GM21786 (cell line): Measurements from ENCODE around the gene WDR75.

Experiments used
- ATAC-seq: cut with Tn5 transposase; IDR thresholded peaks from one replicate; pipeline ENCODE4 v1.9.1; 2021; ENCODE audit not compliant: unreplicated experiment

Gene WDR75

GRCh38 chr2:189498205-189498604 is 56.9 kb downstream of the WDR75 start:
- no peak for ATAC-seq

- no peak for ATAC-seq
These were observed 57.9 kb downstream of the WDR75 start for GRCh38 chr2:189499137-189499536.

DNA sequence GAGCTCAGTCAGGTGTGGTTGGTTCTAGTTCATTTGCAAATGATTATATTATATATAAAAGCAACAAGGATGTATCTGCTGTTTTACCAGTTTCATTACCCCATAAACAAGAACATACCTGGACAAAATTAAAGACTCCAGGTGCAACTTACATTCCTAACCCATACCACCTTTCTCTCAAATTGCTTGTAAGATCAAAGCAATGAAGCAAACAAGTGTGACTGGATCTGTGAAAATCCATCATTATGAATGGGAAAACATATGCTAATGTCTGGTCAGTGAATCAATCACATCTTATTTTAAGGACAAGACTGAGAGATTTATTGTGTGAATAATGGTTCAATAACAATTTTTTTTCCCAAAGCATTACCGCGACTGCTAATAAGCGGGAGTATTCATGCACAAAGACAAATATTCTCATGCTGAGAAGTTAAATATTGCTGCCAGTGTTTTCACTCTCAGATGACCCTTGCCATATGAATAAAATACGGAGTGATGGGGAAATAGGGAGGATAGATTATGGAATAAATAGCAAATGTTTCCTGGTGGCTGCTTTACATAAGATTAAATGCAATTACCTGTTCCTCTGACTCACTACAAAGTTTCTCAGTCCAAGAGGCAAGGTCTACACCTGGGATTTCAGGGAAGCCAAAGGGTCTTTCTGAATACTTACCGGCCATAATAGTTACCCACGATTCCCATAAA is 59.3 kb downstream of the WDR75 start:
- ATAC-seq = no peak

- ATAC-seq = no peak
These were observed 60.2 kb downstream of the WDR75 start for GRCh38 chr2:189501487-189501886.

- no peak for ATAC-seq
These were observed 61.4 kb downstream of the WDR75 start for GRCh38 chr2:189502714-189503113.

GRCh38 chr2:189504238-189504637 is 63.0 kb downstream of the WDR75 start:
- ATAC-seq = no peak

- no peak for ATAC-seq
These were observed 64.2 kb downstream of the WDR75 start for GRCh38 chr2:189505492-189505891.

DNA sequence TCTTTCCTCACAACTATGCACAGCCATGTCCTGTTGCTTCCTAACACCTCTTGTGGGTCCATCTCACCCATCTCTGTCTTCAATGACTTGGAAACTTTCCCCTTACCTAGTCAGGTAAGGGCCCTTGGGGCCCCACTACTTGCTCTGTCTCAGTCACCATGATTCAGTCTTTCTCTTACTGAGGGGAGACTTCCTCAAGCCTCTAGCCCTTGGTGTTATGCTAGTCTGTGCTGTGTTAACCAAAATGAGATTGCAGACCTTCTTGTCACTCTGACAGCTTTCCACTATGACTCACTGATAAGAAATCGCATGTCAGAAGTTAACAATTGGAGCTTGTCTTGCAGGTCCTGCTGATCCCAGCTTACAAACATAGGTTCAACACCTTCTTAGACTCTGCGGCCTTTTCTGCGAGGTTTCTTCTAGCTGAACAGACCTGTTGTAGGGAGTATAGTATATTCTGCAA is 65.3 kb downstream of the WDR75 start:
- ATAC-seq = no peak

- ATAC-seq = no peak
These were observed 70.1 kb downstream of the WDR75 start for GRCh38 chr2:189511210-189511959.

DNA sequence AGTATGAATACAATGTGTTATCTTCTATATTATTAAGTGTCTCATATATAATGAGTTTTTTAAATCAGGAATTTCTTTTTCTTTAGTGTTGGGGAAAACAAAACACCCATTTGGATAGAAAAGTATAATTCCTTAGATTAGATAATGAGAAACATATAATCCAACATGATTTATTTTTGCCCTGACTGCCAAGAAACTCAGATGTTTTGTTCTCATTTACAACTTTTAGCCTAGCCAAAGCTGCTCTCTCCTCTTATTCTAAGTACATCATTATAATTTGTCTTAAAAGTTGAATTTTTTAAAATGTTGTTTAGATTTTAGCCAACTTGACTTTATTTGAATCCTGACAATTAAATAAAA is 70.7 kb downstream of the WDR75 start:
- no peak for ATAC-seq

- ATAC-seq = no peak
These were observed 71.6 kb downstream of the WDR75 start for GRCh38 chr2:189512879-189513278.

DNA sequence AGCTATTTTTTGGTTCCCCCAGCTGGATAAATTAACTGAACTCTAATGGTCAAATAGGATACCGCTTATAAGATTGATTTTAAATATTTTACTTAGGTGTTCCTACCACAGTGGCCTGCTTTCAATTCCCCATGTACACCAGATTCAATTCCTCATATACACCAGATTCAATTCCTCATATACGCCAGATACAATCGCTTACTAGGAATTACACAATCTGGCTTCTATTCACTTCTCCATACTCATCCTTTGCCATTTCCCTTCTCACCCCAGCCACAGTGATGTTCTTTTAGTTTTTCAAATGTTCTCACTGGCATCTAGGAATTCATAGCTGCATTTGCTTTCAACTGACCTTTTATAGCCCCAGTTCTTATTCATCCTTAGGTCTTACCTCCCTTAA is 72.8 kb downstream of the WDR75 start:
- no peak for ATAC-seq

- no peak for ATAC-seq
These were observed 74.0 kb downstream of the WDR75 start for GRCh38 chr2:189515264-189515663.

DNA sequence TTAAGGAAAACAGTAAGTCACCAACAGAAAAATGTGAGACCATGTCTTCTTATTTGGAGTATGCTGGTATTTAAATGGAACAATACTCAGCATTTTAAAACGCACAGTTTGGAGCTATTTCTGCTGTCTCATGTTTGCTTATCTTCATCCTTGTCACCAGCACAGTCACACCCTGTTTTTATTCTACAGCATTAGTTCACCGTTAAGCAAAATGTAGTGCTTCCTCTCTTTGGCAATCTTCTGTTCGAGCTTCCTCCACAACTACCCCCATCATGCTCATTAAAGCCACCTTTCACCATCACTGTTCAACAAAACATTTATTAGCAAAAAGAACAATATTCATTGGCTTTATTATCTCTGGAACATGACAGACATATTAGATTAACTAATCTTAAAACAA is 75.3 kb downstream of the WDR75 start:
- ATAC-seq = no peak

DNA sequence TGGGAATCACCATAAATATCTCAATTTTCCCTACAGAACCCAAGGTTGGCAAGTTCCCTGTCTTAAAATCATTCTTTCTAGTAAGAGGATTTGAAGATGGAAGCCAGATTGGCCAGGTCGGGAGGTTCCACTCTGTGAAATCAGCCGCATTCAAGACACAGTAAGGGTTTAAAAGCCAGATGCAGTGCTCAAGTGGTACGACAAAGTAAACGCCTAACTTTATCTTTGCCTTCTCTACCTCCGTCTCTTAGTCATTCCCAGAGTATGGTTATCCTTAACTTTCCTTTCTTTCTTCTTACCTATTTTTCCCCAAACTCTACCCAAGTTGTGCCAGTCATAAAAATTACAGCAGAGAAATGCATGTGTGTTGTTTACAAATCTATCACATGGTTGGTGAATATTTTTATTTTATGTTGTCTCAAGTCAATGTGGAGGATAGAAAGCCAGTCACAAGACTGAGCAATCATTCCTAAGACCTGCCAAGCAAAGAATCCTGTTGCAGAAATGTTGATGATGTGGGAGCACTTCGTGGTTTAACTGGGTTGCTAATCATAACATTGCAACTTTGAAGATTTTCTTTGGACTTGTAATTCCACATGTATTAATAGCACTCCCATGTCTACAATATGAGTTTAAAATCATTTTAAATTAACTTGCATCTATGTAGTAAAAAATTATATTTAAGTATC is 76.7 kb downstream of the WDR75 start:
- no peak for ATAC-seq

DNA sequence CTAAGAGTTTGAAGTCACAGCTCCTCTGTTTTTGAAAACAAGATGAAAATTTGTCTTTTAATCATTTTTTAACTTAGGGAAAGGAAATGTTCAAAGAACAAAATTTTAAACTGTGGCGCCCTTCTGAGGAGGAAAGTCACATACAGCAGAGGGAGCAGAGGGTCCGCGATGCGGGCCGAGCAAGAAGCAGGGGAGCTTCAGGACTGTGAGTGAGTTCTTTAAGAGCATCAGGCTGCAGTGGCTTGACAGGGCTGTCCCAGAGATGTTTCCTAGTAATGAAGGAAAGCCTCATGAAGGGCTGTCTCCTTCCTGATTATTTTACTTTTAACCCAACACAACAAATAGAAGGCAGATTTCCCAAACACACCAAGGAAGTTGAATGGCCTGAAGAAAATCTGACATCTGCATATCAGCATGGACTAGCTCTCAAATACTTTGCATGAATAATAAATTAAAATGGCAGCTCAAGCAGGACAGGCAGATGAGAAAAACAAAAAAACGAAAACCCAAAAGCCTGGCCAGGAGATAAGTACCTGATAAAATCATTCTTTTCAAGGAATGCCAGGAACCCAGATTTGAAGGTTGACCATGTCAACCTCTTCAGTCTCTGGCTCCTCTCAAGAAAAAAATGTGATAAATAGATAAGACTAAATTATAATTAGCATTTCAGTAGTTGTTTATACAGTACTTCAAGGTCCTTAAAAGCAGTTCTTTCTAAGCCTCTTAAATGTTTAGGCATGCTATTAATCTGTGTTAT is 78.5 kb downstream of the WDR75 start:
- no peak for ATAC-seq

- ATAC-seq = no peak
These were observed 80.6 kb downstream of the WDR75 start for GRCh38 chr2:189521699-189522434.

GRCh38 chr2:189522435-189523151 is 81.3 kb downstream of the WDR75 start:
- no peak for ATAC-seq

DNA sequence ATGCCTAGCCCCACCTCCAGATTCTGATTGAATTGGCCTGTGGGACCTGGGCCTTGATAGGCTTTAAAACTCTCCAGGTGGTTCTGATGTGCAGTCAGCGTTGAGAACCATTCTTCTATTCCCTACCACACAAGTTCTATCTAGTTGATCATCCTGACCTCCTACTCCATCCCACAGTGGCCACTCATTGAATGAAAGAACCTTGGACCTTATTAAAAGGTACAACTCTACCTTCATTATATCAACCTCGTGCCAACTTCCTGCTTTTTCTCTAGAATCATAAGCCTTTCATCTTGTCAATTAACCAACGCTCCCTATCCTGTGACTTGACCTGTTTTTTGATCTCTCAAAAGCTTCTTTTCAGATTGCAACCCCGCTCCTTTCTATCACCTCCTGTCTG is 83.5 kb downstream of the WDR75 start:
- ATAC-seq = no peak
